GM23338 (cell line): ENCODE measurements around the gene ASPDH. TPM values are rescaled to one million over a fixed set of nuclear protein-coding genes. Genes with fewer than 3 reads are reported as not detected.

Experiments used
- ATAC-seq: fragments of 200-7000 bp; cut with Tn5 transposase; 3 replicates; pipeline ENCODE4 v1.9.1; 2020
- DNase-seq: peaks from one replicate; pipeline ENCODE4 v3.0.0-alpha.2; 2015; ENCODE audit warnings: low spot score
- H2AFZ ChIP-seq: fragments of 200-600 bp; sonication (generic); 2 replicates; pipeline ENCODE4 v1.8.0; 2016; ENCODE audit warnings: antibody characterized with exemption, mild to moderate bottlenecking, moderate library complexity
- H3F3A ChIP-seq: fragments of 200-600 bp; sonication (generic); replicated peaks from 2 replicates; pipeline ENCODE4 v1.8.0; 2017; ENCODE audit warnings: antibody characterized with exemption, mixed run types, low read depth
- H3K27ac ChIP-seq: fragments of 200-600 bp; sonication (generic); 2 replicates; pipeline ENCODE4 v1.6.1; 2016; ENCODE audit warnings: low read depth
- H3K27me3 ChIP-seq: fragments of 200-600 bp; sonication (generic); 2 replicates; pipeline ENCODE4 v1.8.0; 2016; ENCODE audit warnings: mild to moderate bottlenecking, mixed run types, moderate library complexity; ENCODE audit not compliant: insufficient read depth
- H3K36me3 ChIP-seq: fragments of 200-600 bp; sonication (generic); 2 replicates; pipeline ENCODE4 v1.8.0; 2016; ENCODE audit warnings: mild to moderate bottlenecking; ENCODE audit not compliant: insufficient read depth
- H3K4me1 ChIP-seq: fragments of 200-600 bp; sonication (generic); 2 replicates; pipeline ENCODE4 v1.8.0; 2016; ENCODE audit warnings: mild to moderate bottlenecking, moderate library complexity; ENCODE audit not compliant: insufficient read depth
- H3K4me2 ChIP-seq: fragments of 200-600 bp; sonication (generic); 2 replicates; pipeline ENCODE4 v1.7.1; 2017; ENCODE audit warnings: mixed run types
- H3K4me3 ChIP-seq: fragments of 200-600 bp; sonication (generic); 2 replicates; pipeline ENCODE4 v1.6.1; 2016; ENCODE audit warnings: mixed run types
- H3K79me2 ChIP-seq: fragments of 200-600 bp; sonication (generic); replicated peaks from 2 replicates; pipeline ENCODE4 v1.8.0; 2017; ENCODE audit warnings: mild to moderate bottlenecking; ENCODE audit not compliant: insufficient read depth
- H3K9me2 ChIP-seq: fragments of 200-600 bp; sonication (generic); 2 replicates; pipeline ENCODE4 v1.8.0; 2017; ENCODE audit not compliant: insufficient read depth
- H4K20me1 ChIP-seq: fragments of 200-600 bp; sonication (generic); replicated peaks from 2 replicates; pipeline ENCODE4 v1.8.0; 2017; ENCODE audit warnings: mild to moderate bottlenecking; ENCODE audit not compliant: insufficient read depth
- H3K27ac Mint-ChIP-seq: 2 replicates; pipeline ENCODE4 v1.8.0; 2020; ENCODE audit warnings: inconsistent platforms, mild to moderate bottlenecking, moderate library complexity, mixed read lengths
- H3K27me3 Mint-ChIP-seq: 3 replicates; pipeline ENCODE4 v1.8.0; 2022; ENCODE audit warnings: low read depth, mild to moderate bottlenecking, moderate library complexity, mixed read lengths, inconsistent platforms; ENCODE audit not compliant: insufficient read depth, poor library complexity
- H3K36me3 Mint-ChIP-seq: 3 replicates; pipeline ENCODE4 v1.8.0; 2021; ENCODE audit warnings: low read depth, mild to moderate bottlenecking, inconsistent platforms, moderate library complexity, mixed read lengths
- H3K4me1 Mint-ChIP-seq: 3 replicates; pipeline ENCODE4 v1.8.0; 2020; ENCODE audit warnings: mild to moderate bottlenecking, inconsistent platforms, mixed read lengths
- H3K4me3 Mint-ChIP-seq: 3 replicates; pipeline ENCODE4 v1.8.0; 2021; ENCODE audit warnings: moderate library complexity, mild to moderate bottlenecking, inconsistent platforms, mixed read lengths
- H3K9me3 Mint-ChIP-seq: 3 replicates; pipeline ENCODE4 v1.8.0; 2020; ENCODE audit warnings: moderate library complexity, mild to moderate bottlenecking, inconsistent platforms, mixed read lengths
- CTCF ChIP-seq, 2 experiments: fragments of 200-600 bp in 1 of 2; sonication (generic) in 1 of 2; conservative IDR thresholded peaks; 2 replicates each; pipeline versions ENCODE4 v1.5.1 to v1.6.1; 2016 to 2017; ENCODE audit warnings: antibody characterized with exemption in 2 of 2, low read depth in 2 of 2, mild to moderate bottlenecking in 2 of 2, moderate library complexity in 1 of 2
- ETS1 ChIP-seq: IDR thresholded peaks from 2 replicates; pipeline ENCODE4 v1.6.1; 2016; ENCODE audit warnings: antibody characterized with exemption
- POLR2AphosphoS5 ChIP-seq: IDR thresholded peaks from 2 replicates; pipeline ENCODE4 v1.6.1; 2016; ENCODE audit warnings: antibody characterized with exemption, low read depth
- REST ChIP-seq: IDR thresholded peaks from one replicate; pipeline ENCODE4 v1.6.1; 2018; ENCODE audit warnings: antibody characterized with exemption; ENCODE audit not compliant: unreplicated experiment
- ZNF114 ChIP-seq: fragments of 250-450 bp; sonication (Bioruptor Pico); IDR thresholded peaks from 2 replicates; pipeline ENCODE4 v1.5.0; 2020; ENCODE audit warnings: mild to moderate bottlenecking, moderate library complexity
- ZNF462 ChIP-seq: fragments of 250-450 bp; sonication (Bioruptor Pico); IDR thresholded peaks from 2 replicates; pipeline ENCODE4 v1.5.0; 2020; ENCODE audit warnings: mild to moderate bottlenecking, moderate library complexity
- polyA plus RNA-seq: library from polyadenylated mRNA; unstranded; fragments of >200 nt; fragmentation: Nextera tagmentation; extraction: Ambion mirVana; gene quantifications from 2 replicates; pipeline ENCODE4 v1.2.1, GENCODE V29; 2016
- total RNA-seq: library from RNA; depleted of rRNA; stranded (reverse); fragments of >200 nt; shearing (Covaris generic); gene quantifications from 2 replicates; pipeline ENCODE4 v1.2.3, GENCODE V29; 2014

Gene ASPDH
- total and polyA plus RNA-seq, 2 experiments from 2014 or later, result not detected

- Histone ChIP-seq H2AFZ (no peak overlapping the region), H3K27ac (no peak overlapping the region), H3K79me2 (no peaks in the 10 kb centered on the region), H3F3A (no peaks in the 10 kb centered on the region), H4K20me1 (no peaks in the 10 kb centered on the region), H3K4me1 (peaks cover 10% of the 10 kb centered on the region; the same call in 1 of the 2 replicates), H3K9me2 (no peaks in the 10 kb centered on the region), H3K27me3 (peaks cover 18% of the 10 kb centered on the region), H3K36me3 (no peaks in the 10 kb centered on the region), H3K4me2 (no peak overlapping the region), H3K4me3 (no peak overlapping the region)
- Mint-ChIP-seq H3K27me3 (peaks cover 7% of the 10 kb centered on the region), H3K9me3 (peaks cover 86% of the 10 kb centered on the region), H3K4me3 (no peak overlapping the region), H3K27ac (no peak overlapping the region), H3K36me3 (peaks cover 24% of the 10 kb centered on the region), H3K4me1 (no peaks in the 10 kb centered on the region)
- ATAC-seq, result no peak
- no peak for DNase-seq
- TF ChIP-seq POLR2AphosphoS5, result no peak
Observed at GRCh38 chr19:50514346-50515167, 844 bp upstream of the ASPDH start.

- no peak for ATAC-seq
- no peak for TF ChIP-seq CTCF (conservative IDR thresholded peaks at IDR 0.05; ENCODE audit: low read depth in 2 of 2)
- no peak for TF ChIP-seq REST
- no peak for TF ChIP-seq ZNF462 (CRISPR knock-in tag)
- TF ChIP-seq ZNF114 (CRISPR knock-in tag), result no peak
- no peak for TF ChIP-seq ETS1
Observed at GRCh38 chr19:50512999-50513745, 541 bp downstream of the ASPDH start.

More at GRCh38 chr19:50512999-50513745, 541 bp downstream of the ASPDH start:
- Mint-ChIP-seq H3K36me3 (peaks cover 24% of the 10 kb centered on the region), H3K4me1 (no peaks in the 10 kb centered on the region), H3K27me3 (peaks cover 12% of the 10 kb centered on the region), H3K4me3 (no peak overlapping the region), H3K27ac (no peak overlapping the region), H3K9me3 (peaks cover 86% of the 10 kb centered on the region)
- Histone ChIP-seq H3K27me3 (peaks cover 30% of the 10 kb centered on the region), H4K20me1 (no peaks in the 10 kb centered on the region; the same call in 1 of the 2 replicates), H3K9me2 (no peaks in the 10 kb centered on the region), H3K4me2 (no peak overlapping the region), H3K79me2 (no peaks in the 10 kb centered on the region), H3K36me3 (no peaks in the 10 kb centered on the region), H3K4me3 (no peak overlapping the region), H2AFZ (no peak overlapping the region), H3F3A (no peaks in the 10 kb centered on the region), H3K27ac (no peak overlapping the region), H3K4me1 (peaks cover 10% of the 10 kb centered on the region; the same call in 1 of the 2 replicates)
- no peak for DNase-seq
